ENCODE data around the gene HMX2. TPM values are rescaled to one million over a fixed set of nuclear protein-coding genes. Genes with fewer than 3 reads are reported as not detected.

HMX2 gene
- total RNA-seq, 2 donors from 2014 or later = not detected

DNA sequence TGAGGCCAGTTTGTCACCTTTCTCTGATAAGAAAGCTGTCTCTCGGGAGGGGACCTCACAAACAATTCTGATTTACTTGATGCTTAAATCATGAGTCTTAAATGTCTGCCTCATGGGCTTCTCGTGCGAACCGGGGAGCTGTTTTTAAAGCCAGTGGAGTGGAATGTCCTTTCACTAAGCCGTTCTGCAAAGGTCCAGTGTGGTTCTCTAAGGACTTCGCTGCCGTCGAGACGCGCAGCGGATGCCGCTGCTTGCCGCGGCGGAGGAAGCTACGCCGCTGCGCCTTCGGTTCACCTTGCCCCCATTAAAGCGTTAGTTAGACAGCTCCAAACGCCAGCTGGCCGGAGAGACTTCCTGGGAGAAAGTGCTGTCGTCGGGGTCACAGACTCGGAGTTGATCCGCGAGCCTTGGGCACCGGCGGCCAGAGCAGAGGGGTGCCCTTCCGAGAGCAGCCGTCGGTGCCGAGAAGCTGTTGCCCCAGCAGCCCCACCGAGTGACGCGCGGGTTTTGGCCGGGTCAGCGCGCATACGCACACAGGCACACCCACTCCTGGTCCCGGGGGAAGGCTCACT, 13.5 kb upstream of the HMX2 start:
- TF ChIP-seq, protein P1, sequence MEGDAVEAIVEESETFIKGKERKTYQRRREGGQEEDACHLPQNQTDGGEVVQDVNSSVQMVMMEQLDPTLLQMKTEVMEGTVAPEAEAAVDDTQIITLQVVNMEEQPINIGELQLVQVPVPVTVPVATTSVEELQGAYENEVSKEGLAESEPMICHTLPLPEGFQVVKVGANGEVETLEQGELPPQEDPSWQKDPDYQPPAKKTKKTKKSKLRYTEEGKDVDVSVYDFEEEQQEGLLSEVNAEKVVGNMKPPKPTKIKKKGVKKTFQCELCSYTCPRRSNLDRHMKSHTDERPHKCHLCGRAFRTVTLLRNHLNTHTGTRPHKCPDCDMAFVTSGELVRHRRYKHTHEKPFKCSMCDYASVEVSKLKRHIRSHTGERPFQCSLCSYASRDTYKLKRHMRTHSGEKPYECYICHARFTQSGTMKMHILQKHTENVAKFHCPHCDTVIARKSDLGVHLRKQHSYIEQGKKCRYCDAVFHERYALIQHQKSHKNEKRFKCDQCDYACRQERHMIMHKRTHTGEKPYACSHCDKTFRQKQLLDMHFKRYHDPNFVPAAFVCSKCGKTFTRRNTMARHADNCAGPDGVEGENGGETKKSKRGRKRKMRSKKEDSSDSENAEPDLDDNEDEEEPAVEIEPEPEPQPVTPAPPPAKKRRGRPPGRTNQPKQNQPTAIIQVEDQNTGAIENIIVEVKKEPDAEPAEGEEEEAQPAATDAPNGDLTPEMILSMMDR (conservative IDR thresholded peaks at IDR 0.05) = no peak
- peak overlapping the region; percentile 41 for H3K4me3 Mint-ChIP-seq
- H3K9me3 ChIP-seq (ENCODE audit: control insufficient read depth, low read length) = no peaks in the 10 kb centered on the region
- H3K27me3 ChIP-seq (ENCODE audit: control insufficient read depth, insufficient read depth, low read length, poor library complexity, severe bottlenecking) = peaks cover 100% of the 10 kb centered on the region
- H3K4me1 Mint-ChIP-seq = peaks cover 16% of the 10 kb centered on the region
- H3K36me3 ChIP-seq (ENCODE audit: control insufficient read depth, insufficient read depth, low read length) = no peaks in the 10 kb centered on the region
- H3K27ac Mint-ChIP-seq = no peak overlapping the region
- H3K36me3 Mint-ChIP-seq (ENCODE audit: low read depth) = no peaks in the 10 kb centered on the region
- H3K4me1 ChIP-seq (ENCODE audit: control insufficient read depth, insufficient read depth, low read length) = peaks cover 20% of the 10 kb centered on the region
- no peak overlapping the region for H3K27ac ChIP-seq (ENCODE audit: low read depth, low read length)
- DNase-seq = no peak
- no peak overlapping the region for H3K4me3 ChIP-seq (ENCODE audit: low read length)
- no peaks in the 10 kb centered on the region for H3K9me3 Mint-ChIP-seq
- peaks cover 97% of the 10 kb centered on the region for H3K27me3 Mint-ChIP-seq (ENCODE audit: insufficient read depth)
- 1 to 2% methylated on average over 15 to 42 of the region's 42 CpGs for WGBS, 2 experiments (ENCODE audit: insufficient coverage in 1 of 2, insufficient read length in 1 of 2)
- H3K9ac ChIP-seq (ENCODE audit: extremely low read depth, low read length, poor library complexity, severe bottlenecking) = no peak overlapping the region

DNA sequence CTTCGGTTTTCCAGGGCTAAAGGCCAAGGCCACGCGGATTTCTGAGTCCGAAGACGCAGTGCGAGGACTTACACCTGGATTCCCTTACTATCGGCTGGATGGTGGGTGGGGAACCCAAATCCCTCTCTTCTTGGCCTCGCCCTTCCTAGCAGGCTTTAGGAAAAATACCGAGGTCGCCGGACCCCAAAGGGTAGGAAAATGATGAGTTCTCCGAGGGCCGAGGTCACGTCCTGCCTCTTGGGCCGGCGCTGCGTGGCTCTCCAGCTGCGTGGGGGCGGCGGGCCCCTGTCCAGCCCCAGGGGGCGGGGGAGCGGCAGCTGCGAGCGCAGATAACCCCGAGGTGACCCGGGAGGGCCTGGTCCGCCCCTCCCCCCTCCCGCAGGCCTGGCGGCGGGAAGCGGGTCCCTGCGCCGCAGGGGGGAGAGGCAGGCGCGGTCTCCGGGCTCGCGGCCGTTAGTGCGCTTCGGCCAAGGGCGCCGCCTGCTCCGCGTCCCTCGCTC, 13.0 kb upstream of the HMX2 start:
- 1 to 2% methylated on average over 15 to 46 of the region's 46 CpGs for WGBS, 2 experiments (ENCODE audit: insufficient coverage in 1 of 2, insufficient read length in 1 of 2)
- Mint-ChIP-seq H3K27me3 (ENCODE audit: insufficient read depth) (peaks cover 97% of the 10 kb centered on the region), H3K9me3 (no peaks in the 10 kb centered on the region), H3K4me3 (peak overlapping the region; percentile 41), H3K27ac (no peak overlapping the region), H3K4me1 (peaks cover 21% of the 10 kb centered on the region), H3K36me3 (ENCODE audit: low read depth) (no peaks in the 10 kb centered on the region)
- Histone ChIP-seq H3K9ac (ENCODE audit: extremely low read depth, low read length, poor library complexity, severe bottlenecking) (no peak overlapping the region), H3K4me1 (ENCODE audit: control insufficient read depth, insufficient read depth, low read length) (peaks cover 25% of the 10 kb centered on the region), H3K27me3 (ENCODE audit: control insufficient read depth, insufficient read depth, low read length, poor library complexity, severe bottlenecking) (peaks cover 100% of the 10 kb centered on the region), H3K27ac (ENCODE audit: low read depth, low read length) (no peak overlapping the region), H3K9me3 (ENCODE audit: control insufficient read depth, low read length) (no peaks in the 10 kb centered on the region), H3K4me3 (ENCODE audit: low read length) (peak overlapping the region; percentile 29), H3K36me3 (ENCODE audit: control insufficient read depth, insufficient read depth, low read length) (no peaks in the 10 kb centered on the region)
- TF ChIP-seq, protein P1 (conservative IDR thresholded peaks at IDR 0.05) = no peak
- DNase-seq = peak; percentile 75

- Histone ChIP-seq H3K4me1 (ENCODE audit: control insufficient read depth, insufficient read depth, low read length) (peaks cover 25% of the 10 kb centered on the region), H3K36me3 (ENCODE audit: control insufficient read depth, insufficient read depth, low read length) (no peaks in the 10 kb centered on the region), H3K9me3 (ENCODE audit: control insufficient read depth, low read length) (no peaks in the 10 kb centered on the region), H3K27me3 (ENCODE audit: control insufficient read depth, insufficient read depth, low read length, poor library complexity, severe bottlenecking) (peaks cover 100% of the 10 kb centered on the region), H3K9ac (ENCODE audit: extremely low read depth, low read length, poor library complexity, severe bottlenecking) (no peak within 1 kb of the TSS), H3K27ac (ENCODE audit: low read depth, low read length) (no peak within 1 kb of the TSS), H3K4me3 (ENCODE audit: low read length) (peak within 1 kb of the TSS; percentile 29)
- Mint-ChIP-seq H3K27me3 (ENCODE audit: insufficient read depth) (peaks cover 97% of the 10 kb centered on the region), H3K9me3 (no peaks in the 10 kb centered on the region), H3K27ac (no peak within 1 kb of the TSS), H3K4me1 (peaks cover 23% of the 10 kb centered on the region), H3K4me3 (peak within 1 kb of the TSS; percentile 53), H3K36me3 (ENCODE audit: low read depth) (no peaks in the 10 kb centered on the region)
- 0 to 1% methylated on average over 19 to 76 of the region's 76 CpGs for WGBS, 2 experiments (ENCODE audit: insufficient coverage in 1 of 2, insufficient read length in 1 of 2)
- TF ChIP-seq, protein P1 (conservative IDR thresholded peaks at IDR 0.05) = no peak
- DNase-seq = peak; percentile 85
These were observed 12.4 kb upstream of the HMX2 start, which contains the start of gene HMX3 for GRCh38 chr10:123135415-123136141. TSS of gene HMX3 (plus strand) at chr10:123135970. CDS start at chr10:123136051, 81 bp downstream.

All from endodermal cell (in vitro differentiated cells).